Measurements from ENCODE around the gene SMC3.

Gene SMC3

GRCh38 chr10:110546077-110546476 is 21.4 kb upstream of the SMC3 start:
- DNase-seq: no peak

- DNase-seq: no peak
These were observed 20.9 kb upstream of the SMC3 start for GRCh38 chr10:110546499-110547110.

GRCh38 chr10:110547139-110547761 is 20.2 kb upstream of the SMC3 start:
- peak; percentile 59 to 69 for DNase-seq

GRCh38 chr10:110548002-110548401 is 19.5 kb upstream of the SMC3 start:
- DNase-seq: no peak

GRCh38 chr10:110549211-110549610 is 18.3 kb upstream of the SMC3 start:
- no peak for DNase-seq

- no peak for DNase-seq
These were observed 13.6 kb upstream of the SMC3 start for GRCh38 chr10:110553905-110554304.

- DNase-seq: no peak
These were observed 11.2 kb upstream of the SMC3 start for GRCh38 chr10:110556296-110556695.

- DNase-seq: peak; percentile 64 to 70
These were observed 10.4 kb upstream of the SMC3 start for GRCh38 chr10:110556969-110557601.

- DNase-seq: peak; percentile 8 to 24
These were observed 9.5 kb upstream of the SMC3 start for GRCh38 chr10:110558041-110558440.

- DNase-seq: no peak
These were observed 7.5 kb upstream of the SMC3 start for GRCh38 chr10:110560012-110560411.

- DNase-seq: no peak
These were observed 6.2 kb upstream of the SMC3 start for GRCh38 chr10:110561292-110561691.

GRCh38 chr10:110562348-110562747 is 5.1 kb upstream of the SMC3 start:
- DNase-seq: no peak

- no peak for DNase-seq
These were observed 4.4 kb upstream of the SMC3 start for GRCh38 chr10:110563132-110563531.

GRCh38 chr10:110566472-110567200 is 859 bp upstream of the SMC3 start:
- no peak for DNase-seq

GRCh38 chr10:110568055-110568735 is 700 bp downstream of the SMC3 start:
- DNase-seq: peak; percentile 16 to 18

- no peak for DNase-seq
These were observed 1.6 kb downstream of the SMC3 start for GRCh38 chr10:110569122-110569521.

- no peak for DNase-seq
These were observed 2.2 kb downstream of the SMC3 start for GRCh38 chr10:110569736-110570135.

- DNase-seq: no peak
These were observed 3.7 kb downstream of the SMC3 start for GRCh38 chr10:110571093-110571743.

GRCh38 chr10:110572862-110573261 is 5.4 kb downstream of the SMC3 start:
- DNase-seq: no peak

GRCh38 chr10:110574420-110574819 is 6.9 kb downstream of the SMC3 start:
- DNase-seq: no peak

- no peak for DNase-seq
These were observed 8.7 kb downstream of the SMC3 start for GRCh38 chr10:110576220-110576619.

GRCh38 chr10:110577056-110577455 is 9.6 kb downstream of the SMC3 start:
- DNase-seq: no peak

- DNase-seq: no peak
These were observed 16.5 kb downstream of the SMC3 start for GRCh38 chr10:110584006-110584405.
